Neural progenitor cell (in vitro differentiated cells): ENCODE results near the gene GRIK3.

Experiments
- EZH2 ChIP-seq: fragments of 200-600 bp; sonication (generic); IDR thresholded peaks from 2 replicates; pipeline ENCODE4 v1.6.1; 2017; ENCODE audit warnings: antibody characterized with exemption, mild to moderate bottlenecking, moderate library complexity
- EZH2phosphoT487 ChIP-seq: fragments of 200-600 bp; sonication (generic); IDR thresholded peaks from 2 replicates; pipeline ENCODE4 v1.6.1; 2017; ENCODE audit warnings: antibody characterized with exemption
- TF ChIP-seq, protein P1 (sequence below): fragments of 200-600 bp; sonication (generic); IDR thresholded peaks from 2 replicates; pipeline ENCODE4 v1.5.1; 2017; ENCODE audit warnings: antibody characterized with exemption, mild to moderate bottlenecking

DNA sequence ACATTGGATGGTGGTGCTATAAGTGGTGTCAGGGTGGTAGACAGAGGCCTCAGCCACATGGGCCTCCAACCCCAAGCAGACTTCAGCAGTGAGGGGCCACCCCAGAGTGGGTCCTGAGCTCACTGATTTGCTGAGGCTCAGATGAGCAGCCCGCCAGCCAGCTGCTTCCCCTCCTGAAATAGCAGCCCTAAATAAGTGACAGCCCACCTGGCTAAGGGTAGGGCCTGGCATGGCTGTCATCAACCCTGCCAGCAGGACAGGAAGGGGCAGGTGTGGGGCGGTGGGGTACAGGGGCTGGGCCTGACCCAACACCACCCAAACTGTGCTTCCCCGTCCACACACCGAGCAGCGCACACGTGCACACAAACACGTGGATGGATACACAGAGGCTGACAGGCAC is 79.3 kb downstream of the GRIK3 start:
- TF ChIP-seq EZH2, result no peak
- TF ChIP-seq, protein P1, sequence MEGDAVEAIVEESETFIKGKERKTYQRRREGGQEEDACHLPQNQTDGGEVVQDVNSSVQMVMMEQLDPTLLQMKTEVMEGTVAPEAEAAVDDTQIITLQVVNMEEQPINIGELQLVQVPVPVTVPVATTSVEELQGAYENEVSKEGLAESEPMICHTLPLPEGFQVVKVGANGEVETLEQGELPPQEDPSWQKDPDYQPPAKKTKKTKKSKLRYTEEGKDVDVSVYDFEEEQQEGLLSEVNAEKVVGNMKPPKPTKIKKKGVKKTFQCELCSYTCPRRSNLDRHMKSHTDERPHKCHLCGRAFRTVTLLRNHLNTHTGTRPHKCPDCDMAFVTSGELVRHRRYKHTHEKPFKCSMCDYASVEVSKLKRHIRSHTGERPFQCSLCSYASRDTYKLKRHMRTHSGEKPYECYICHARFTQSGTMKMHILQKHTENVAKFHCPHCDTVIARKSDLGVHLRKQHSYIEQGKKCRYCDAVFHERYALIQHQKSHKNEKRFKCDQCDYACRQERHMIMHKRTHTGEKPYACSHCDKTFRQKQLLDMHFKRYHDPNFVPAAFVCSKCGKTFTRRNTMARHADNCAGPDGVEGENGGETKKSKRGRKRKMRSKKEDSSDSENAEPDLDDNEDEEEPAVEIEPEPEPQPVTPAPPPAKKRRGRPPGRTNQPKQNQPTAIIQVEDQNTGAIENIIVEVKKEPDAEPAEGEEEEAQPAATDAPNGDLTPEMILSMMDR, result no peak
- TF ChIP-seq EZH2phosphoT487, result no peak
